Daoy (cell line): ENCODE data around the gene DENND1B. TPM values are rescaled to one million over a fixed set of nuclear protein-coding genes. Genes with fewer than 3 reads are reported as not detected.
"Not testable (repeated sequence)": the region's sequence is repeated elsewhere in the genome, so short reads cannot be mapped to it uniquely, and the experiment has no call there.

Experiments used
- DNase-seq: peaks from one replicate; pipeline ENCODE4 v3.0.0-alpha.2; 2015; ENCODE audit warnings: low read depth
- total RNA-seq: library from RNA; depleted of rRNA; stranded (reverse); fragments of >200 nt; shearing (Covaris generic); gene quantifications from 2 replicates; pipeline ENCODE4 v1.2.3, GENCODE V29; 2014

DENND1B gene
- total RNA-seq, 1 experiment from 2014 or later: 5.6 TPM

DNA sequence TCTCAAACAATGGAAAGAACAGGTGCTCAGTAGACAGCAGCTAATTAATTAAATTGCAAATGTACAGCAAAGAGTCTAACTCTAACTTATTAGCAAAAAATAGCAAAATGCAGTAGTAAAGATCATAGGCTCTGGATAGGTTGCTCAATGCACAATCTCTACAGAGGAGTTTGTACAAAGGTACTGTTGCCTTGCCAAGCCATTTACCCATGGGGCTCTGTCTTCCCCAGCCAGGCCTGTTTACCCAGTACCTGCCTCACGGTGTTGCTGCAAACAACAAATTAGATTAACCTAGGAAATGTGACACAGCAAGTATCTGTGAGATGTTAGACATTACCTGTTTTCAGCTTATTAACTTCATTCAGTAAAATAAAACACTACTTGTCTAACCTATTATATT, 222.0 kb downstream of the DENND1B start:
- DNase-seq: no peak

DNA sequence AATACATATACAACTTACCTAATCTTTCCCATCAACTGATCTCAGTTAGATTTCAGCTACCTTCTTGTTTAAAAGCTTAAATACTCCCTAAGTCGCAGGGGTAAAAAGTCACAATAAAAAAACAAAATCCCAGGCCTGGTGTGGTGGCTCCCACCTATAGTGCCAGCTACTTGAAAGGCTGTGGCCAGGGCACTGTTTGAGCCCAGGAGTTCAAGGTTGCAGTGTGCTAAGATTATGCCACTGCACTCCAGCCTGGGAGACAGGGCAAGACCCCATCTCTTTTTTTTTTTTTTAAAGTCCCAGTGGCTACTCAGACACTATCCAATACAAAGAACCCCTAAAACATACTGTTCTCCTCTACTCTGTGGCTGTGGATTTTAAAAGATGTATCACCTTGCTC, 228.3 kb downstream of the DENND1B start:
- no peak for DNase-seq

DNA sequence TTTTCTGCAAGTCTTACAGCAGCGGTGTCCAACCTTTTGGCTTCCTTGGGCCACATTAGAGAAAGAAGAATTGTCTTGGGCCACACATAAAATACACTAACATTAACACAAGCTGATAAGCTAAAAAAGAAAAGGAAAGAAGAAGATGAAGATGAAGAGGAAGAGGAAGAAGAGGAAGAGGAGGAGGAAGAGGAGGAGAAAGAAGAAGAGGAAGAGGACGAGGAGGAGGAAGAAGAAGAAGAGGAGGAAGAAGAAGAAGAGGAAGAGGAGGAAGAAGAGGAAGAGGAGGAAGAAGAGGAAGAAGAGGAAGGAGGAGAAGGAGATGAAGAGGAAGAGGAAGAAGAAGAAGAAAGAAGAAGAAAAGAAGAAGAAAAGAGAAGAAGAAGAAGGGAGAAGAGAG, 230.7 kb downstream of the DENND1B start:
- no peak for DNase-seq

DNA sequence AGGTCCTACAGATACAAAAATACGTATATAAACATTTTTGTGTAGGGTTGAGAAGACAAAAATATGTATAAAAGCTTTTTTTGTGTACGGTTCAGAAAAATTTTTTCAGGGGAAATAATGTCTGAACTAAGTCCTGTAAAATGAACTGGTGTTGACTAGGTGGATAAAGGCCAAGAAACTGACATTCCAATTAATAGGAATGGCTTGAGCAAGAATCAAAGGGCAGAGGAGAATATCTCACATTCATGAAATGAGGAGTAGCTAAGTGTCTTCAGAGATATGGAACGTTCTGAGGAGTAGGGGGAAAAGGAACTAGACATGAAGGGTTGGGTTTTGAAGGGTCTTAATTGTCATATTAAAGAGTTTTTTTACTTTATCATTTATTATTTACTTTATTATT, 231.2 kb downstream of the DENND1B start:
- DNase-seq: no peak

DNA sequence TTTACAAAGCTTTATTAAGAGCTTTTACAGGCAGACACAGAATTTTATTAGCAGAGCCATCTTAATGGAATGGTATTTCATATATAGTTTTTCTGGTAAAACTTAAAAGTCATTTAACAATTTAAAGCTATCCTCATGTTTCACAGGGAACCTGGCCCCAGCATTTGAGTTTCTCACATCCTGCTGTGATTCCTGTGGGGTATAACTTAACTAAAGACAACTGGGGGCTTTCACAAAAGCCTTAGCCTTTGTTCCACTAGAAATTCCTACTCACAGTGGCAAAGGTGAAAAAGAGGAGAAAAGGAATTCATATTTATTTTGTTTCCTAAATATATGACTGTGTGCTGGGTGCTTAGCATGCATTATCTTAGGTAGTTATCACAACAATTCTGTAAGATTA, 233.9 kb downstream of the DENND1B start:
- DNase-seq: no peak

DNA sequence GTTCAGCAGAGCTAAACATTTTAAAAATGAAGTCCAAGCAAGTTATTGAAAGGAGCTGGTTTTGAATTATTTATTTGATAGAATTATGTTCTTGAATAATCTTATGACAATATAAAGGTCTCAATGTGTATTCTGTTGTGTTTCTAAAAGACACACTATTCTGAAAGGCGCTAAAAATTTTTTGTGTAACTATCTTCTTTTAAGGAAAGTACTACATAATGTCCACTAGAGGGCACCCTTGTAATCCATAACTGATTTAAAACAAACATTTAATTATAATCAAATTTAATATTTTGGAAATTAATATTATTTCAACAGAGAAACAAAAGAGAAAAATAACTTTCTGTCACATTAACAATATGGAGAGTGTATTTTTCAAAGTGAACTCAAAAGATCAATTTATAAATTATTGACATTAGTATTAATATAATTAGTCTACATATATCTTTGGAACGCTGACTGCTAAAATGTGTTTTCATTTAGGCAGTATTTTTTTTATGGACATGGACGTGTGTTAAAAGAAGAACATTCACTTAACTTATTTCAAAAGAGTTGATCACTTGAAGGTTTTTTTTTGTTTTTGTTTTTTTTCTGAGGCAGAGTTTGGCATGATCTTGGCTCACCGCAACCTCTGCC, 248.4 kb downstream of the DENND1B start:
- DNase-seq: peak; percentile 6

DNA sequence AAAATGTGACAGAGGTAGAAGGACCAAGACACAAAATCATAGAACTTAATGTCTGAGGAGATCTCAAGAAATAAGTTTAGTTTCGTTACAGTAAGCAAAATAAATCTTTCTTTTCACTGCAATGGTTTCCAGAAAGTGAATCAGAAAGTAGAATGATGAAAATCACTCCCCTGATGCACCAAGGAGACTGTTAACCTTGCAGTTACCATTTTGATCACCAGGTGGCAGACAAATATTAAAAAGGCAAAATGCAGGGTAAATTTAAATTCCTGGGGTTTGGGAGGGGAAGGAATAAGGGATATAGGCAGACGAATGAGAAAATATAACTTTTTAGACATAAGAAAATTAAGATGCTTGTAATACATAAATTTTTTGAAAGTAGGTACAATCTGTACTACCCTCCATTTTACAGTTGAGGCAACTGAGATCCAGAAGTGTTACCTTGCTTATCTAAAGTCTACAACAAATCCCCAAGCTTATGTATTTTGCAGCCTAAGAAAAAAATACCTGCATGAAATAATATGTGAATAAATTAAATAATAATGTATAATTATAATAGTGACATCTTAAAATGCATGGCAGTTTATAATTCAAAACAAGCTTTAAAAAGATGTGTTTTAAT, 254.1 kb downstream of the DENND1B start:
- DNase-seq: peak; percentile 21

DNA sequence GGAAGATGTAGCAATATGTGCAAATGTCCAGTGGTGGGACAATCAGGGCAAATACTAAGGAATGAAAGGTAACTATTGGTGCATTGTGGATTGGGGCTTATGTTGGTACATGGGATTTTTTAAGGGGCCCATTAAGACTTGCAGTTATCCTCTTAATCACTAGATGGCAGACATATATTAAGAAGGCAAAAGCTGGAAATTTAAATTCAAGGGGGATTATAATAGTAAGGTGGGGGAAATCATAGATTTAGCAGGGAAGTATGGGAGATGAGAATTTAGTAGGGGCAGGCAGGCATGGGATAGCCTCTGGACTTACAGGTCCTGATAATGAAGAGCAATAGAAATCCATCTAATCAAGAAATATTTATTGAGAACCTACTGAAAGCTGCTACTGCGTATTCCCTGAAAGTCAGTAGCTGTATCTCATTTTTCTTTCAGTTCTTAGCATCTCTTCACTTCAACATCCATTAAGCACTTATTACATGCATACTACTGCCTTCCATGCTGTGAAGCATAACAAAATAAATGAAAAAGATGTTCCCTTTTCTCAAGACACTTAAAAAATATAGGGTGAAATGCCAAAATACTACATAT, 255.4 kb downstream of the DENND1B start:
- DNase-seq: no peak

DNA sequence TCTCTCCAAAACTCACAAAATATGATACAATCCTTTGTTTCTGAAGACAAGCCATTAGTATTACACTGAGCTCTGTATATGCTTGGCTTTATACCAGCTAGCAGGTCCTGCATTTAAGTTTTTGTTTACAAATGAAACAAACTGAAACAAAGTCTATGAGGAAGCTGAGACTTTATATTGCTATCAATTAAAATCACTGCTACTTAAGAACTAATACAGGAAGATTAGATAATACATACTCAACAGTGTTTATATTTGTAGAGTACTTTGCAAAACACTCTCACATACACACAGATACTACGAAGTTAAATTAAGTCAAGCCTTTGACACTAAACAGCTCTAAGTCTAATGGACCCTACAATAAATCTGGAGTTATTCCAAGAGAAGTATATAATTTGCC, 259.9 kb downstream of the DENND1B start:
- no peak for DNase-seq

DNA sequence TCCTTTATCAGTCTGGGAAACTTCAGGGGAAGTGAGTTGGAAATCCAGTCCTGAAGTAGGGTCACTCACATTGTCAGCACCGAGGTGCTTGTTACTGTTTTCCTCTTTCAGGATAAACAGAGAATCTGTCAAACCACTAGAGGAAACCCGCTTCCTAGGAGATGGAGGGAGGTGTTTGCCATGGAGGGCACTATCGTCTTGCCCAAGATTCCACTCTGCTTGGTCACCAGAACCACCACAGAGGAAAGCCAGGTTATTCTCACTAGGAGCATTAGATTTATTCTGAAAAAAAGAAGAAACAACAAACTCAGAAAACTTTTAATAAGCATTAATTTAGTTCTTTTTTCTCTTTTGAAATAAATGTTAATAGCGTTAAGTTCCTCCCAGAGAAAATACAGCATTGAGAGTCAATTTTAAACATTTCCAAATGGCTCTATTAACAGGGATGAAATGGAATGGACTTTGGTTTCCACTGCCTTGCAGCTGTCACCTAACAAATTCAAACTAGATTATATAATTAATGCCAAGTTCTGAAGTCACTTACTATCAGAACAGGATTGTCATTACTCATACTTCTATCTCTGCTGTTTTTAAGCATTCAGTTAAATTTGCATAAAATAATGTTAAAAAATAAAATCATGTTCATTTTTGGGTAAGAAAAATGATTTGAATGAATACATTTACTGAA, 264.4 kb downstream of the DENND1B start:
- peak; percentile 3 for DNase-seq

DNA sequence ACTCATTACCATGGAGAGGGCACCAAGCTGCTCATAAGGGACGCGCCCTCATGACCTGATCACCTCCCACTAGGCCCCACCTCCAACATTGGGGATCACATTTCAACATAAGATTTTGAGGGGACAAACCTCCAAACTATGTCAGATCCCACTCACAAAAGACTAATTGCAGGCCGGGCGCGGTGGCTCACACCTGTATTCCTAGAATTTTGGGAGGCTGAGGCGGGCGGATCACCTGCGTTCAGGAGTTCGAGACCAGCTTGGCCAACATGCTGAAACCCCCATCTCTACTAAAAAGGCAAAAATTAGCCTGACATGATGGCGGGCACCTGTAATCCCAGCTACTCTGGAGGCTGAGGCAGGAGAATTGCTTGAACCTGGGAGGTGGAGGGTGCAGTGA, 278.6 kb downstream of the DENND1B start:
- DNase-seq: no peak

DNA sequence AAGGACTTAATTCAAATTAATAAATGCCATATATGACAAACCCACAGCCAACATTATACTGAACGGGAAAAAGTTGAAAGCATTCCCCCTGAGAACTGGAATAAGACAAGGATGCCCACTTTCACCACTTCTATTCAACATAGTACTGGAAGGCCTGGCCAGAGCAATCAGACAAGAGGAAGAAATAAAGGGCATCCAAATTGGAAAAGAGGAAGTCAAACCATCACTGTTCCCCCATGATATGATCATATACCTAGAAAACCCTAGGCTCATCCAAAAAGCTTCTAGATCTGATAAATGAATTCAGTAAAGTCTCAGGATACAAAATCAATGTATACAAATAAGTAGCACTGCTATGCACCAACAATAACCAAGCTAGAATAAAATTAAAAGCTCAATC, 283.8 kb downstream of the DENND1B start:
- not testable (repeated sequence) for DNase-seq

DNA sequence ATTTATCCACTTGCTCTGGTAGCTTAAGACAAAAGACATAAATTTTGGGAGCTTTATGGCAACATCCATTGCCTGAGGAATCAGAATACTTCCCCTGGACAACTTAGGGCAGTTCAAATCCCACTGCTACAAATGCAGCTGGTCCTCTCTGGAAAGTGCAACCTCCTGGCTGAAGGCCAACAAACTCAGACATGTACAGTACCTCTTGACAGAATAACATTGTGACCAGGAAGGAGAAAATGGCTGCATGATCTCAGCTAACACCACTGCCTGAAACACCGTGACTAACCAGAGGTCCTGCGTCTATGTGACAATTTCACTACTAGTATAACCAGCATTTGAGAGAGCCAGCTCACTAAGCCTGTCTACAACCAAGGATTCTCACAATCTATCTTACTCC, 288.3 kb downstream of the DENND1B start:
- DNase-seq: peak; percentile 51

DNA sequence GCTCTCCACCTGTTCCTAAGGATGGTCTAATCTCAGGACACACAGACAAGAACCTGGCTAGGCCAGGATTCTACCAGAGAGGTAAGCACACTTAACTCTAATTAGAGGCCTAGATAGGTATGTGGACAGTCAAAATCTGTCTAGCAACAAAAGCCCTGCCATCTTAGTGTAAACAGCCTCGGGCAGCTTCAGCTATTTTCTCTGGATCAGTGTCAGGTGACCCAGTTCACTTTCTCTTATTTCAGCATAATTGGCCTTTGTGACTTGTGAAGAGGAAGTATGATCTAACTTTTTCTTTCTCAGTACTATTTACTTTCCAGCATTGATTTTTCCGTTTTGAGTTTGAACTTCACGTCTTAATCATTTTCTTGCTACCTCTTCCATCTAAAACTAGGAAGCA, 289.5 kb downstream of the DENND1B start:
- peak; percentile 10 for DNase-seq

DNA sequence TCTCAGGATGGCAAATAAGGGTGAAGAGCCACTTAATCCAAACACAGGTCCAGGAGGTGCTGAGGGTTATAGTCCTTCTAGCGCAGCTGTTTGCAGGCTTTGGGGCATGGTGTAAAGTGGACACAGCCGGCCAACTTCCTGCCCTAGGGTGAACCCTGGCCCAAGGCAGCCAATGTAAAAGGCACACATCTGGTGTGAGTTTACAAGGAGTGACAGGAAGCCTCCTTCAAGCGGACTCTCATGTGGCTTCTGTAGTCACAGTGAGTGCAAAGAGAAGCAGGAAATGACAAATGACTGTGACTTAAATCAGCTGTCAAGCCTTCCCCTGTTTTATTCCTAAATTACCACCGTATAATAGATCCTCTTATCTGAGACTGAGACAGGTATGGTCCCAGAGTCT, 294.2 kb downstream of the DENND1B start:
- DNase-seq: peak; percentile 9

DNA sequence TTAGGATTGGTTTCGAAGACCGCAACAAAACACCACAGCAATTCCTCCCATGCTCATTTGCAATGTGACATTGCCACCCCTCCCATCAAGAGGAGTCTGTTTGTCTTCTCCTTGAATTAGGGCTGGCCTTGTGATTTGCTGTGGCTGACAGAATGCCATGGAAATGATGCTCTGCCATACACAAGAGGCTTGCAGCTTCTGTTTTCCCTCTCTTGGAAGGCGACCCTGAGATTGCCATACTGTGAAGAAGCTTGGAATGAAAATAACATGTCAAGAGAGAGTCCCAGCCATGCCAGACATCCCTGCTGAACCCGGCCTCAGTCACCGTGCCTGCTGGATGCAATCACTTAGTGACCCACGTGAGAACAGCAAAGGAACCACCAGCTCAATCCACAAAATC, 294.8 kb downstream of the DENND1B start:
- DNase-seq: no peak

DNA sequence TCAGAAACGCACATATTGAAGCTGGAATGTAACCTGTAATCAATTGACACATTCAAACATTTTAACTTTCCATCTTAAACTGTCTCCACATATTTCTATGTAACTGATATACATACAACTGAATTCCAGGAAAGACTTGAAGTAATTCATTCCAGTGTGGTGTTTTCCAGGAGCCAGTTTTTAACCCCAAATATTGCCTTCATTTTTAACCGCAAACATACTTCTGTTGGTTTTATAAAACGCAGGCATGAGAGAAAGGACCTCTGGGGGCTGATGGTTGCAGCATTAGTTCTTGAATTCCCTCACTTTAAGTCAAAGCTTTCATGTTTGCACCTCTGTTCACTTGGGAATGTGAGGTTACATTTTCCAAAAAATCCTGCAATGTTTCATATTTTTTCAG, 303.1 kb downstream of the DENND1B start:
- DNase-seq: no peak

DNA sequence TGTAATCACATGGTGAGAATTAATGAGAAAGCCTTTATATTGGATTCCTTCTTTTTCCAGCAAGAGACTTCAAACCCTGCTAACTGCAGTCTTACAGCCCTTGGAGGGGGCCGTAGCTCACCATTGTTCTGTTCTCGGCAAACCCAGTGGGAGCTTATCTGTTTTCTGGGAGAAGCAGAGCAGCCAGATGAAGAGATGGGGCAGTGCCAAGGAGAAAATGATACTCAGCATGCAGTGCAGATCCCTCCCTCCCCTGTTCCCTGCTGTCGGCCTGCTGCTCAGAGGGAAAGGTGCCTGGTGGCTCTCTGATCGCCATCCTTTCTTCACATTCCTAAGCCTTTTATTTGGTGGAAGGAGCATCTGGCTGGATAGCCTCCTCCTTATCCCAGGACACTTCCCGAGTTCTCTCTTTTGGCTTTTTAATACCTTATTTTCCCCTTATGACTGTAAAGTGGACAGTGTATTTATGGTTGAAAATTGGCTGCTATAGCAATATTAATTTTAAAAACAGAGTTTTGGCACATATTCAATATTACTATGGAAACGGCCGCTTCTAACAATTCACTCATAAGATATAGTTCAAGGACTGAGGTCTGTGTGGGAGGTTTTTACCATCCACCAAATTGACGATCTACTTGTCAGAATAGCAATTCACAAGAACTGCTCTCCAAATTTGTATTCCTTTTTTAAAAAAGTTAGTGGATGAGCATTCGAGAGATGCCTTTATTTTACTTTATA, 303.9 kb downstream of the DENND1B start:
- no peak for DNase-seq

DNA sequence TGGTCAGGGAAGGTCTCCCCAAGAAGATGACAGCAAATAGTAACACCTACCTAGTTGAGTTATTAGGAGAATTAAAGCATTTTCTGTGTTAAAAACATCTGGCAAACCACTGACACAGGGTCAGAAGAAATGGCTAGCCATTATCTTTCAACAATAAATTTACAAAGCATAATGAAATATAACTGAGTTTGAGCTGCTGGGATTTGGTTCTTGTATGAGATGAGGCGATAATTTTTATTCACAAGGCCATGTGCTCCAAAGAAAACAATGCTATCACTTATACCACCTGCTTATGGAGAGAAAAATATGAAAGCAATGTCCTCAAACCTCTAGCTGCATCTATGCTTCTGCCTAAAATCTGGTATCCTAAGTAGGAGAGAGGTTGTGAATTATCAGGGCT, 304.9 kb downstream of the DENND1B start:
- no peak for DNase-seq

DNA sequence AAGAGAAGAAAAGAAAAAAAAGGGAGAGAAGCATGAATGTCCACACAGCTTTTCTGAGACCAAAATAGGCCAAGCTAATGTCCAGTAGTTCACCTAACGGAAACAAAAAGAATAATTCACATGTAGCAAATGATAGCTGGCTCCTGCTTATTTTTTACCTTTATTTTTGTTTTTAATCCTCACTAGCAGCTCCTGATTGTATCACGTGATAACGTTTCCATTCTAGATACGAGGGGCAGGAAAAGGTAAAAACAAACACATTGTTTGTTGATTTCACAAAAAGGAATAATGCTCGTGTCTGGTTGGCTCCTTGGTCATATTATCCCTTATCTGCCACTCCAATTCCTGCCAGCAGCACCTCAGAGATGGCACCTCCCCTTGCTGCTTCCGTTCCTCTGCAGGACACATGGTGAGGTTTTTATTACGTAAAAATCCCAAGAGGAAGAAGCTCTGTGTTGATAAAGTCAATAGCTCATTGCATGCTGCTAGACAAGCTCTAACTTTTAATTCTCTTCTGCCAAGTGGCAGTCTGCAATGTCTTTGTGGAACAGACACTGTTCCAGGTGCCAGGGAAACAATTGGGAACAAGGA, 305.6 kb downstream of the DENND1B start:
- DNase-seq: no peak

DNA sequence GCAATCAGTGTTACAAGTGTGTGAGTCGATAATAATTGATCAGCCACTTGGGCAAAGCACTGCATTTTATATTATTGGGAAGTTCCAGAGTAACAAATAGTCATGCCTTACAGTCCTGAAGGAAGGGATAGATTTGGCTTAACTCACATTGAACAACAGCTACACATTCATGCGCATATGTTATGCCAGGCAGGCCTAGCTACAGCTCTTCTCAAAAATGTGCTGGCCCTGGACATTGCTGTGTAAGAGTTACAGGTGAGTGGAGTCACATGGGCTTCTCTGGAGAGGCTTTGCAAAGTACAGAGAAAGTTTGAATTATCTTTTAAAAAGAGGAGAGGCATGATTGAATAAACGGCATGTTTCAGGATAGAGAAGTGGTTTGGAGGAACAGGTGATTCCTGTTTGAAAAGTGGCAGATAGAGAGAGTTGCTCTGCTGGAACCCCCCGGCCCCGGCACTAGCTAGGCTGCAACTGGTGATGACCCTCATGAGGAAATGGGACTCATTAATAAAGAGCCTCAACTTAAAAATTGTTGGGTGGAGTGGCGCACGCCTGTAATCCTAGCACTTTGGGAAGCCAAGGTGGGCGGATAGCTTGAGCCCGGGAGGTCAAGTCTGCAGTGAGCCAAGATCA, 306.6 kb downstream of the DENND1B start:
- DNase-seq: no peak
